A549 (cell line): ENCODE data around the gene RASA3.

Source experiments
- EHMT2 ChIP-seq: fragments of 200-600 bp; sonication (generic); IDR thresholded peaks from 2 replicates; pipeline ENCODE4 v1.6.1; 2016; ENCODE audit warnings: antibody characterized with exemption, low read depth, mild to moderate bottlenecking, moderate library complexity
- EP300 ChIP-seq, 2 experiments: fragments of >200 bp; sonication (Bioruptor Twin); formaldehyde crosslinking; IDR thresholded peaks; 2 replicates in 1 of 2; 3 replicates in 1 of 2; pipeline ENCODE4 v1.6.1; 2016 to 2017
- HDAC2 ChIP-seq: fragments of 200-600 bp; sonication (generic); IDR thresholded peaks from 2 replicates; pipeline ENCODE4 v1.6.1; 2016
- HES2 ChIP-seq: fragments of >200 bp; sonication (Bioruptor Twin); formaldehyde crosslinking; IDR thresholded peaks from 2 replicates; pipeline ENCODE4 v1.6.1; 2016
- MAX ChIP-seq: IDR thresholded peaks from 2 replicates; pipeline ENCODE4 v1.6.1; 2012
- NR3C1 ChIP-seq: fragments of >200 bp; sonication (Bioruptor Twin); formaldehyde crosslinking; IDR thresholded peaks from 3 replicates; pipeline ENCODE4 v1.6.1; 2017
- POLR2A ChIP-seq: IDR thresholded peaks from 2 replicates; pipeline ENCODE4 v1.6.1; 2012; ENCODE audit warnings: mild to moderate bottlenecking, low read length
- RAD21 ChIP-seq, 2 experiments: fragments of >200 bp in 1 of 2; sonication (Bioruptor Twin) in 1 of 2; formaldehyde crosslinking in 1 of 2; IDR thresholded peaks in 1 of 2; conservative IDR thresholded peaks in 1 of 2; 2 replicates in 1 of 2; 3 replicates in 1 of 2; pipeline ENCODE4 v1.6.1; 2012 to 2018; ENCODE audit warnings: inconsistent platforms in 1 of 2
- TF ChIP-seq, protein P1 (sequence below): fragments of 450-650 bp; IDR thresholded peaks from 2 replicates; pipeline ENCODE4 v1.6.1; 2014; ENCODE audit warnings: antibody characterized with exemption
- TF ChIP-seq, protein P2 (sequence below): IDR thresholded peaks from 2 replicates; pipeline ENCODE4 v1.6.1; 2012
- TF ChIP-seq, protein P3 (sequence below): fragments of >200 bp; sonication (Bioruptor Twin); formaldehyde crosslinking; IDR thresholded peaks from 3 replicates; pipeline ENCODE4 v1.5.1; 2016

GRCh38 chr13:114152285-114152645 lies 19.8 kb upstream of the RASA3 start:
- TF ChIP-seq HES2 (no peak), EHMT2 (no peak), EP300 (IDR thresholded peaks at IDR 0.05) (no peak), RAD21 (conservative IDR thresholded peaks at IDR 0.05 in 1 of 2, IDR thresholded peaks at IDR 0.05 in 1 of 2) (no peak), POLR2A (no peak), NR3C1 (no peak), HDAC2 (no peak), MAX (no peak)
- TF ChIP-seq, protein P1, sequence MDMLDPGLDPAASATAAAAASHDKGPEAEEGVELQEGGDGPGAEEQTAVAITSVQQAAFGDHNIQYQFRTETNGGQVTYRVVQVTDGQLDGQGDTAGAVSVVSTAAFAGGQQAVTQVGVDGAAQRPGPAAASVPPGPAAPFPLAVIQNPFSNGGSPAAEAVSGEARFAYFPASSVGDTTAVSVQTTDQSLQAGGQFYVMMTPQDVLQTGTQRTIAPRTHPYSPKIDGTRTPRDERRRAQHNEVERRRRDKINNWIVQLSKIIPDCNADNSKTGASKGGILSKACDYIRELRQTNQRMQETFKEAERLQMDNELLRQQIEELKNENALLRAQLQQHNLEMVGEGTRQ = no peak
- TF ChIP-seq, protein P2, sequence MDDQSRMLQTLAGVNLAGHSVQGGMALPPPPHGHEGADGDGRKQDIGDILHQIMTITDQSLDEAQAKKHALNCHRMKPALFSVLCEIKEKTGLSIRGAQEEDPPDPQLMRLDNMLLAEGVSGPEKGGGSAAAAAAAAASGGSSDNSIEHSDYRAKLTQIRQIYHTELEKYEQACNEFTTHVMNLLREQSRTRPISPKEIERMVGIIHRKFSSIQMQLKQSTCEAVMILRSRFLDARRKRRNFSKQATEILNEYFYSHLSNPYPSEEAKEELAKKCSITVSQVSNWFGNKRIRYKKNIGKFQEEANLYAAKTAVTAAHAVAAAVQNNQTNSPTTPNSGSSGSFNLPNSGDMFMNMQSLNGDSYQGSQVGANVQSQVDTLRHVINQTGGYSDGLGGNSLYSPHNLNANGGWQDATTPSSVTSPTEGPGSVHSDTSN = no peak
- TF ChIP-seq, protein P3, sequence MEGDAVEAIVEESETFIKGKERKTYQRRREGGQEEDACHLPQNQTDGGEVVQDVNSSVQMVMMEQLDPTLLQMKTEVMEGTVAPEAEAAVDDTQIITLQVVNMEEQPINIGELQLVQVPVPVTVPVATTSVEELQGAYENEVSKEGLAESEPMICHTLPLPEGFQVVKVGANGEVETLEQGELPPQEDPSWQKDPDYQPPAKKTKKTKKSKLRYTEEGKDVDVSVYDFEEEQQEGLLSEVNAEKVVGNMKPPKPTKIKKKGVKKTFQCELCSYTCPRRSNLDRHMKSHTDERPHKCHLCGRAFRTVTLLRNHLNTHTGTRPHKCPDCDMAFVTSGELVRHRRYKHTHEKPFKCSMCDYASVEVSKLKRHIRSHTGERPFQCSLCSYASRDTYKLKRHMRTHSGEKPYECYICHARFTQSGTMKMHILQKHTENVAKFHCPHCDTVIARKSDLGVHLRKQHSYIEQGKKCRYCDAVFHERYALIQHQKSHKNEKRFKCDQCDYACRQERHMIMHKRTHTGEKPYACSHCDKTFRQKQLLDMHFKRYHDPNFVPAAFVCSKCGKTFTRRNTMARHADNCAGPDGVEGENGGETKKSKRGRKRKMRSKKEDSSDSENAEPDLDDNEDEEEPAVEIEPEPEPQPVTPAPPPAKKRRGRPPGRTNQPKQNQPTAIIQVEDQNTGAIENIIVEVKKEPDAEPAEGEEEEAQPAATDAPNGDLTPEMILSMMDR = no peak
